HG02973 (cell line): ENCODE results near the gene TMEM121B.
A peak's percentile ranks its signal among the peaks of the same experiment; 100 is the strongest.
"Not testable (repeated sequence)": the region's sequence is repeated elsewhere in the genome, so short reads cannot be mapped to it uniquely, and the experiment has no call there.

Source experiments
- ATAC-seq: cut with Tn5 transposase; IDR thresholded peaks from one replicate; pipeline ENCODE4 v1.9.1; 2021; ENCODE audit warnings: moderate library complexity; ENCODE audit not compliant: unreplicated experiment

The TMEM121B gene

GRCh38 chr22:17121233-17122195, at the start of gene TMEM121B:
Gene TMEM121B (minus strand): TSS chr22:17121360. CDS start chr22:17121127, 233 bp downstream.
- ATAC-seq, result no peak

DNA sequence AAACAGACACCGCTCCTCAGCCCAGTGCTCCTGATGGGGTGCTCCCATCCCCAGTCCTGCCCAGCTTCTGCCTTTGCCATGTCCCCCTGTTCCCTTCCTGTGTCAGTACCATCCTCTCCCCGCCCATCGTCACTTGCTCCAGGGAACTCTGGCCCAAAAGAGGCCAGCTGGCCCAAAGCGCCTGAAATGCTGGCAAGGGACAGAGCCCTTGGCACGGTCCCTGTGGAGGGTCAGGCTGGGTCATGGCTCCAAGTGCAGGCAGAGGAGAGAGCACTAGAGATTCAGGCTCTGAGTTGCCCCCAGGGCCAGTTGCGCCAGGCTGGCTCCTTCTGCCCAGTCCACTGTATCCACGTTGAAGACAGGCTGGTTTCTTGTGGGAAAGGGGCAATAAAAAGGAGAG, 46.3 kb upstream of the TMEM121B start:
- ATAC-seq, result no peak

DNA sequence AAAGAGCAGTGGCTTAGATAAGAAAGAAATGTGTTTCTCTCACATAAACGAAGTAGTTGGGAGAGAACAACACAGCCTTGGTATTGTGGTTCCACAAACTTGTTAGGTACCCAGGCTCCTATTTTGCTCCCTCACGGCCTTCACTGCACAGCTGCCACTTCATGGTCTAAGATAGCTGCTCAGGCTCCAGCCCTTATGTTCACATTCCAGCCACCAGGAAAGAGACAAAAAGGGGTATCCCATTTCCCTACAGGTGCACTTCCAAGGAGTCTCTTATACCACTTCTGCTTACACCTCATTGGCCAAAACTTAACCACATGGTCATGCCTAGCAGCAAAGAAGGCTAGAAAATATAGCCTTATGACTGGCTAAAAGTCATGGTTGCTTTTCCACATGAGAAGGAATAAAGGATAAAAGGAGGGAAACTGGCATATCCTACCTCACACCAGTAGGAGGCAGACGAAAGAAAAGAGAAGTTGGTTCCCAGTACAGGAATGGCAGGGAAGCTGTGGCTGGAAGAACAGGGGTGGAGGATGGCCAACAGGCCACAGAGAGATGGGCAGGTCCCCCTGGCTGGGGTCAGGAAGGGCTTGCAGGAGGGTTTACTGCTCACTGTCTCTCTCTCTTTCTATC, 43.3 kb upstream of the TMEM121B start:
- no peak for ATAC-seq

- ATAC-seq, result no peak
These were observed 41.6 kb upstream of the TMEM121B start for GRCh38 chr22:17162731-17163130.

DNA sequence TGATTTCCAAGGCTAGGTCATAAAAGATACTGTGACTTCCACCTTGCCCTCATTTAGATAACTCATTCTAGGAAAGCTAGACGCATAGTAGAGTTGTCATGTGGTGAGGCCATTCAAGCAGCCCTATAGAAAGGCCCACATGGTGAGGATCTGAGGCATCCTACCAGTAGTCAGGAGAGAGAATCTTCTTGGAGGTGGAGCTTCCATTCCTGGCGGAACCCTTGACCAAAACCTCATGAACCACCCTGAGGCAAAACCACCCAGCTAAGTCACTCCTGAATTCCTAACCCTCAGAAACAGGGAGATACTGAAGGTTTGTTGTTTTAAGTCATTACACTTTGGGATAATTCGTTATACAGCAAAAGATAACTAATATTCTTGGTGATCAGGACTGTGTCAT, 40.8 kb upstream of the TMEM121B start:
- ATAC-seq, result no peak

- peak; percentile 16 for ATAC-seq
These were observed 38.4 kb upstream of the TMEM121B start for GRCh38 chr22:17159504-17159951.

- ATAC-seq, result peak; percentile 68
These were observed 37.7 kb upstream of the TMEM121B start, which contains the start of gene HDHD5 for GRCh38 chr22:17158568-17159503. Gene HDHD5 (minus strand): TSS chr22:17159277. CDS start chr22:17159251, 26 bp downstream.

GRCh38 chr22:17158176-17158567, 37.0 kb upstream of the TMEM121B start:
- ATAC-seq, result no peak

DNA sequence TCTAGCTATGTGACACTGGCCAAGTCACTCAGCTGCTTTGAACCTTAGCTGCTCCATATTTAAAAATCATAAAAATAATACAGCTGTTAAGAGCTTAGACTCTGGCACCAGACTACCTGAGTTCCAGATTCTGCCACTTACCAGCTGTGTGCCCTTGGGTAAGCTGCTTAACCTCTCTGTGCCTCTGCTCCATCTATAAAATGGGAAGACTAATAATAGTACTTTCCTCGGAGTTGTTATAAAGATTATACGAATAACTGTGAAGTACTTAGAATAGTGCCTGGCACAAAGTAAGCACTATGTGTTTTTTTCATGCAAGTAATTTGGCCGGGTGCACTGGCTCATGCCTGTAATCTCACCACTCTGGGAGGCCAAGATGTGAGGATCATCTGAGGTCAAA, 36.6 kb upstream of the TMEM121B start:
- ATAC-seq, result no peak

DNA sequence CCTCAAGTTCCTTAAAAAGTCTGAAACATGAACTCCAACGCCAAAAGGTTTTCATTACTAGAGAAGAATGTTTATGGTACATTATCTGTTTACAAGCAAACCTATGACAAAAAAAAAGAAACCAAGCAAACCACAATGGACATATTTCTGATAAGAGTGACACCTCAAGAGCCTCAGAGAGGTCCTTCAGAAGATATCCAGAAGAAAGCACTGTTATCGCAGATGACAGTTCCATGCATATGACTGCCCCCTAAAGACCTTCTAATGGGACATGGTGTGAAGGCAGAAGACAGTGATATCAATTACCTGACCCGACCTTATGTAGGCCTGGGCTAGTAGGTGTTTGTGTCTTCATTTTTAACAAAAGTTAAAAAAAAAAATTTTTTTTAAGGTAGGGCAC, 34.8 kb upstream of the TMEM121B start:
- ATAC-seq, result no peak

GRCh38 chr22:17152971-17153370, 31.8 kb upstream of the TMEM121B start:
- no peak for ATAC-seq

DNA sequence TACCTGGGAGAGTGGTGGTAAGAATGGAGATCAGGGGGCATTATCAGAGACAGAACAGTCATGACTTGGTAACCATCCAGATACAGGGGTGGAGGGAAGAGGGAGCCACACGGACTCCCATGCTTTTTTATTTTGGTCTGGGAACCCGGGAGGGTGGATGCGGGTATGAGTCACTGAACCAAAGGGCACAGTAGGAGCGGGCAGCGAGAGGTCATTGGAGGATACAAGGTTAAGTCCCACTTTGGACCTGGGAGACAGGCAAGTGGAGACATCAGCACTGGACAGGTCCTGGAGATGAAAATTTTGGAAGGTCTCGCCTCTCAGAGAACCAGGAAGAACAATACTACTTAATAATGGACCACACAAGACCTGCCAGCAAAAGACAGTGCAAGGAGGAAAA, 31.2 kb upstream of the TMEM121B start:
- no peak for ATAC-seq

DNA sequence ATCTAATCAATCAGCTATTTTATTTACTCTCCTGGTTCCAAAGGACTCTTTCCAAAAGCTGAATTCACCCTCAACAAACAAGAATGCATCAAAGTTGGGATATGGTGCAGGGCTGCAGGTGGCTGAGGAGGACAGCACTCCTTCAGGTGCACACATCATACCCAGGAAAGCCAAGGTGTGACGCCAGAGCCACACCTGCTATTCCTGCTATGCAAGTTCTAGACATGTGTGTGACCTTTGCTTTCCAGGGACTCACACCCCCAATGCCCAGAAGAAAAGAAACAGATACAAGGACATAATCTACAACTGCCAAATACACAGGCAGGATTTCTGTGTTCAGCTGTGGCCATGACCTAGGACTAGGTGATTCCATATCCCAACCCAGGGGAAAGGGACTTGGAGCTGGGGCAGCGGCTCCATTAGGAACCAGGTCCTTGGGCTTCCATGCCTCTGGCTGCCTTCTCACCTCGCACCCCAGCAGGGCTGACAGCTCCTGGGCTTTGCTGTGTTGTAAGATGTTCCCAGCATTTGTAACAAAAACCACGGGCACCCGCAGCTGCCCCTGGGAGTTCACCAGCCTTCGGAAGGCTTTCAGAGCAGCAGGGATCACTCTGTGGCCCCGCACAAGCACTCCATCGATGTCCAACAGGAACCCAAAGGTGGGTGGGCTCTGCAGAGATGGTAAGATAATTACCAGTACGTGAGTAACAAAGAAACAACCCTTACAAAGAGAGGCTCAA, 28.1 kb upstream of the TMEM121B start:
- ATAC-seq, result no peak

DNA sequence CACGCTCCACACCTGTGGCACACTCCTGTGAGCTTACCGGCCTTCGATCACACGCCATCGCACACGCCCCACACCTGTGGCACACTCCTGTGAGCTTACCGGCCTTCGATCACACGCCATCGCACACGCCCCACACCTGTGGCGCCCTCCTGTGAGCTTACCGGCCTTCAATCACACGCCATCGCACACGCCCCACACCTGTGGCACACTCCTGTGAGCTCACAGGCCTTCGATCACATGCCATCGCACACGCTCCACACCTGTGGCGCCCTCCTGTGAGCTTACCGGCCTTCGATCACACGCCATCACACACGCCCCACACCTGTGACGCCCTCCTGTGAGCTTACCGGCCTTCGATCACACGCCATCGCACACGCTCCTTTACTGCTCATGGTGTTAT, 26.3 kb upstream of the TMEM121B start:
- ATAC-seq, result not testable (repeated sequence)

DNA sequence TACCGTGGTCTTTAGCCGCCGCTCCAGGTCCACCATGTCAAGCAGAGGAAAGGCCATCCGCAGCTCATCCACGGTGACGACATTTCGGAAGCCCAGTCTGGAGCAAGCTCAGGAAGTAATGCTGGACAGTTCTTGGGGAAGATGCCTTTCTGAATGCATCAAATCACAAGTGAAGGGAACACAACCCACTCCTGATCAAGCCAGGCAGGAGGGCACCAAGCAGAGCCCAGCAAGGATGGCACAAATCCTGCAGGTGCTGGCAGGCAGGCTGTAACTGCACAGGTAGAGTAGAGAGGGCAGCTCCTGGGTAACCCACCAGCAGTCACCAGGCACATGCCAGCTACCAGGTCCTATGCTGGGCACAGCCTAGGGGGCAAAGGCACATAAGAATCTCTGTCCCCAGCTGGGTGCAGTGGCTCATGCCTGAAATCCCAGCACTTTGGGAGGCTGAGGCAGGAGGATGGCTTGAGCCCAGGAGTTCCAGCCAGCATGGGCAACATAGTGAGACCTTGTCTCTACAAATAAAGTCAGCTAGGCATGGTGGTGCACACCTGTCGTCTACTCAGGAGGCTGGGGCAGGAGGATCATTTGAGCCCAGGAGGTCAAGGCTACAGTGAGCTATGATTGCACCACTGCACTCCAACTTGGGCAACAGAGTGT, 24.0 kb upstream of the TMEM121B start:
- ATAC-seq, result no peak

DNA sequence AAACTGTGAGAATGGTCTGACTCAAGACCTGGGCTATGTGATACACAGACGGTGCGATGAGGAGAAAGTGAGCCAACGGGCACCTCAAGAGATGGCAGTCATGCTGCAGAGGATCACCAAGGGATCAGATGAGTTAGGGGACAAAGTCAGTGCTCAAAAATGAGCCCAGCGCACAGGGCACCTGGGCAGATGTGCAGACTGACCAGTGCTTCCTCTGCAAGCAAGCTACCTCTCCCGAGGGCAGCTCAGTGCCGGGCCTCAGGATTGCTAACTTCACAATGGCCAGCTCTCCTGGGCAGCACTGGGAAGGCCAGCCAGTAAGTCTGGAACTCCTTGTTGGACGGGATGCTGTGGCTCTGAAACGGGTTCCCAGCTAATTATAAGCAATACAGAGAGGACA, 22.7 kb upstream of the TMEM121B start:
- no peak for ATAC-seq

DNA sequence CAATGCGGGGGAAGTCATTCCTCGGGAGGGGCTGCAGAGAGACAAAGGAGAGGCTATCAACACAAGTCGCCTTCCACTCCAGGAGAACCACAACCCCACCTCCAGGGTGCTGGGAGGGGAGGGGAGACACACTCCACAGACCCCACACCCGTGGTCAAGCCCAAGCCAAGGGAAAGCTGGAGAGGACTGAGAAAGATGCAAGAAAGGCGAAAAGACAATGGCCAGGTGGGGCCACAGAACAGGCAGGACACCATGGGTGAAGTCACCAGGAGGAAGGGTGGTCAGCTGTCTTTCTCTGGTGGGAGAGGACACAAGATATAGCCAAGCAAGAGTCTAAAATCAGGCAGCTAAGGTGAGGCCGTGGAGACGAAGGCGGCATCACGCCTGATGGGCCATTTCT, 21.9 kb upstream of the TMEM121B start:
- ATAC-seq, result no peak

DNA sequence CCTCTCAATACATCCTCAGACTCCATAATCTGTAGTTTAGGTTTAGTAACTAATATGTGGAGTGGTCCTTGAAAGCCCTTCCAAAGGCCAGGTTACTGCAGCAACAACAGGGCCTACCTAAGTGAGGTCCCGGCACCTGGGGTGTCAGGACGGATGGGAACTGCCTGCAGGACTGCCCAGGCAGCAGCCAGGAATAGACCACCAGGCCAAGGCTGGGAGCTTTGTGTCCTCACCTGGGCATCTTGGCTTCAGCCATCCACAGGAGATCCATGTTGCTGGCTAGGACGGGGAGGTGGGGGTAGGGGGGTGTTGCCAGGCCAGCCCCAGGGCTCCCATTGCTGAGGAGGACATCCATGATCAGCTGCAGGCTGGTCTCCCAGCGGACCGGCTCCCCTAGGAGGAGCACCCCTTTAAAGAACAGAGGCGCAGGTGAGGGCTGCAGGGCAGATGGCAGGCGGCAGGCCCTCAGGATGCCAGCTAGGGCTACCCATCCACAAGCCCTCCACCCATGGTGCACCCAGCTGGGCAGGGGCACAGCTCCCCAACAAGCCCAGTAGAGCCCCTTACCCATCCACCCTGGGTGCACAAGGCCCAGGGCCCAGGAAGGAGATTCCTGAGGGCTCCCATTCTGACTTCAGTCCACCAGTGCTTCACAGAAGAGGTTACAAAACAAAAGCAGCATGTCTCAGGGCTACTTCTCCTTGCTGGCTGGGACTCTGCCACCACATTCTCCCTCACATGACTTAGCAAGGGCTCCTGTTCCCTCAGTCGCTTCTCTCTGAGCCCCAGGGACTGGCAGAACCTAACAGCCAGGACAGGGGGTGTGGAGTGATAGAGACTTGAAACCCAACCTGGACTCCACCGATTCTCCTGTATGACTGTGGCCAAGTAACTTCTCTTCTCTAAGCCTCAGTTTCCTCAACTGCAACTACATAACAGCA, 19.9 kb upstream of the TMEM121B start:
- no peak for ATAC-seq

GRCh38 chr22:17140022-17140421, 18.9 kb upstream of the TMEM121B start:
- ATAC-seq, result no peak
